ENCODE measurements around the gene SMARCD3. TPM values are rescaled to one million over a fixed set of nuclear protein-coding genes. Genes with fewer than 3 reads are reported as not detected.

The SMARCD3 gene
- total and polyA plus RNA-seq, 7 donors, result 4.2 to 63.1 (median 38.8) TPM

GRCh38 chr7:151241755-151242096 is 6.8 kb downstream of the SMARCD3 start:
- Histone ChIP-seq H3K4me3 (no peak overlapping the region), H3K27me3 (peaks cover 0 to 6% (median 2%) of the 10 kb centered on the region in 3 donors), H3K9me3 (no peaks in the 10 kb centered on the region), H3K36me3 (peaks cover 0 to 58% (median 39%) of the 10 kb centered on the region in 4 donors), H3K4me1 (peaks cover 0 to 38% (median 37%) of the 10 kb centered on the region in 4 donors), H3K27ac (no peak overlapping the region)
- intact Hi-C loops (cut with DNase I), result no loop called here
- 88 to 91% methylated on average over 9 of the region's 9 CpGs for WGBS, 2 donors
- no peak for DNase-seq
- TF ChIP-seq POLR2AphosphoS5 (IDR thresholded peaks at IDR 0.05) (no peak), EP300 (IDR thresholded peaks at IDR 0.05) (no peak), POLR2A (IDR thresholded peaks at IDR 0.05) (no peak)
- TF ChIP-seq, protein P1, sequence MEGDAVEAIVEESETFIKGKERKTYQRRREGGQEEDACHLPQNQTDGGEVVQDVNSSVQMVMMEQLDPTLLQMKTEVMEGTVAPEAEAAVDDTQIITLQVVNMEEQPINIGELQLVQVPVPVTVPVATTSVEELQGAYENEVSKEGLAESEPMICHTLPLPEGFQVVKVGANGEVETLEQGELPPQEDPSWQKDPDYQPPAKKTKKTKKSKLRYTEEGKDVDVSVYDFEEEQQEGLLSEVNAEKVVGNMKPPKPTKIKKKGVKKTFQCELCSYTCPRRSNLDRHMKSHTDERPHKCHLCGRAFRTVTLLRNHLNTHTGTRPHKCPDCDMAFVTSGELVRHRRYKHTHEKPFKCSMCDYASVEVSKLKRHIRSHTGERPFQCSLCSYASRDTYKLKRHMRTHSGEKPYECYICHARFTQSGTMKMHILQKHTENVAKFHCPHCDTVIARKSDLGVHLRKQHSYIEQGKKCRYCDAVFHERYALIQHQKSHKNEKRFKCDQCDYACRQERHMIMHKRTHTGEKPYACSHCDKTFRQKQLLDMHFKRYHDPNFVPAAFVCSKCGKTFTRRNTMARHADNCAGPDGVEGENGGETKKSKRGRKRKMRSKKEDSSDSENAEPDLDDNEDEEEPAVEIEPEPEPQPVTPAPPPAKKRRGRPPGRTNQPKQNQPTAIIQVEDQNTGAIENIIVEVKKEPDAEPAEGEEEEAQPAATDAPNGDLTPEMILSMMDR (IDR thresholded peaks at IDR 0.05), result no peak

- H3K36me3 ChIP-seq, result peaks cover 0 to 64% (median 42%) of the 10 kb centered on the region in 4 donors
- no peak for DNase-seq
- peaks cover 0 to 32% (median 31%) of the 10 kb centered on the region in 4 donors for H3K4me1 ChIP-seq
- 90 to 93% methylated on average over 7 of the region's 7 CpGs for WGBS, 2 donors
- no peaks in the 10 kb centered on the region for H3K9me3 ChIP-seq
- TF ChIP-seq, protein P1 (IDR thresholded peaks at IDR 0.05), result no peak
- TF ChIP-seq POLR2AphosphoS5 (IDR thresholded peaks at IDR 0.05) (no peak), EP300 (IDR thresholded peaks at IDR 0.05) (no peak), POLR2A (IDR thresholded peaks at IDR 0.05) (no peak)
- no peak overlapping the region for H3K4me3 ChIP-seq
- peaks cover 0 to 6% (median 2%) of the 10 kb centered on the region in 3 donors for H3K27me3 ChIP-seq
- intact Hi-C loops (cut with DNase I), result no loop called here
- no peak overlapping the region for H3K27ac ChIP-seq
These were observed 7.3 kb downstream of the SMARCD3 start for GRCh38 chr7:151240942-151241754.

- no peak overlapping the region for H3K27ac ChIP-seq
- TF ChIP-seq POLR2A (IDR thresholded peaks at IDR 0.05) (no peak), POLR2AphosphoS5 (IDR thresholded peaks at IDR 0.05) (no peak), EP300 (IDR thresholded peaks at IDR 0.05) (no peak)
- TF ChIP-seq, protein P1 (IDR thresholded peaks at IDR 0.05), result no peak
- 82 to 93% methylated on average over 4 of the region's 4 CpGs for WGBS, 2 donors
- H3K36me3 ChIP-seq, result peaks cover 0 to 70% (median 44%) of the 10 kb centered on the region in 4 donors
- intact Hi-C loops (cut with DNase I), result no loop called here
- peaks cover 0 to 6% (median under 1%) of the 10 kb centered on the region in 3 donors for H3K27me3 ChIP-seq
- peak; percentile 36 for DNase-seq
- no peaks in the 10 kb centered on the region for H3K9me3 ChIP-seq
- peaks cover 0 to 26% (median 25%) of the 10 kb centered on the region in 4 donors for H3K4me1 ChIP-seq
- H3K4me3 ChIP-seq, result no peak overlapping the region
These were observed 8.0 kb downstream of the SMARCD3 start for GRCh38 chr7:151240536-151240935.

GRCh38 chr7:151239837-151240459 is 8.5 kb downstream of the SMARCD3 start:
- DNase-seq, result peak; percentile 41
- no peak for TF ChIP-seq EP300 (IDR thresholded peaks at IDR 0.05)
- TF ChIP-seq POLR2AphosphoS5 (IDR thresholded peaks at IDR 0.05), result no peak
- TF ChIP-seq, protein P1 (IDR thresholded peaks at IDR 0.05), result no peak
- TF ChIP-seq POLR2A (IDR thresholded peaks at IDR 0.05), result no peak
- WGBS, 2 donors, result 70 to 79% methylated on average over 11 of the region's 11 CpGs
- H3K27me3 ChIP-seq, result peaks cover 0 to 3% (median 0%) of the 10 kb centered on the region in 3 donors
- intact Hi-C loops (cut with DNase I), result no loop called here
- no peak overlapping the region for H3K4me3 ChIP-seq
- no peaks in the 10 kb centered on the region for H3K9me3 ChIP-seq
- H3K4me1 ChIP-seq, result peaks cover 0 to 20% (median 19%) of the 10 kb centered on the region in 4 donors
- no peak overlapping the region for H3K27ac ChIP-seq
- H3K36me3 ChIP-seq, result peaks cover 0 to 76% (median 48%) of the 10 kb centered on the region in 4 donors
